ENCODE data around the gene SCCPDH. TPM values are rescaled to one million over a fixed set of nuclear protein-coding genes. Genes with fewer than 3 reads are reported as not detected.

Gene SCCPDH
- total and polyA plus RNA-seq, 9 of the 15 experiments (the other 6 are each of a cell fraction or from before 2014, with no cell fraction given) = 7.0 to 61.9 (median 38.3) TPM

DNA sequence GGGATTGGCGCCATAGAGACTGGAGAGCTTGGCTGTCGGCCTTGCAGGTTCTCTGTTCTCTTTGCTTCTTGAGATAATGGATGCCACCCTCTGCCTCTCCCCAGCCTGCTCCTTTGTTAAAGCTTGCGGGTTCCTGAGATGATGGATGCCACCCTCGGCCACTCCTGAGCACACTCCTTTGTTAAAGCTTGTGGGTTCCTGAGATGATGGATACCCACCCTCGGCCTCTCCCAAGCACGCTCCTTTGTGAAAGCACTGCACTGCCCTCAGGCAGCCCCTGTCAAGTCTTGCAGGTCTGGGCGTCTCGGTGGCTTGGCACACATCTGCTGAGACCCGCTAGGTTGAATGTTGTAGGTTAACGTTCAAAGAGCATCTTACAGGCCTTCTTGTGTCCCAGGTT is 76.5 kb downstream of the SCCPDH start (continued):
- TF ChIP-seq ELF4 (CRISPR knock-in tag; IDR thresholded peaks at IDR 0.05) (no peak), FOXO4 (CRISPR knock-in tag; IDR thresholded peaks at IDR 0.05) (no peak), ATF7 (IDR thresholded peaks at IDR 0.05) (no peak), SMARCC2 (IDR thresholded peaks at IDR 0.05; ENCODE audit: low read depth) (no peak)

- no peak overlapping the region for H3K27ac ChIP-seq (ENCODE audit: extremely low read depth, low read depth, low read length)
- WGBS (ENCODE audit: insufficient coverage, low coverage, missing lambda C conversion rate) = 5% methylated on average over 11 of the region's 11 CpGs
- TF ChIP-seq, protein P1, sequence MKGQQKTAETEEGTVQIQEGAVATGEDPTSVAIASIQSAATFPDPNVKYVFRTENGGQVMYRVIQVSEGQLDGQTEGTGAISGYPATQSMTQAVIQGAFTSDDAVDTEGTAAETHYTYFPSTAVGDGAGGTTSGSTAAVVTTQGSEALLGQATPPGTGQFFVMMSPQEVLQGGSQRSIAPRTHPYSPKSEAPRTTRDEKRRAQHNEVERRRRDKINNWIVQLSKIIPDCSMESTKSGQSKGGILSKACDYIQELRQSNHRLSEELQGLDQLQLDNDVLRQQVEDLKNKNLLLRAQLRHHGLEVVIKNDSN (CRISPR knock-in tag; IDR thresholded peaks at IDR 0.05) = no peak
- TF ChIP-seq NFXL1 (CRISPR knock-in tag; IDR thresholded peaks at IDR 0.05) (no peak), CXXC5 (CRISPR knock-in tag; IDR thresholded peaks at IDR 0.05) (no peak), ATF1 (CRISPR knock-in tag; IDR thresholded peaks at IDR 0.05) (no peak), ATF1 (tag; IDR thresholded peaks at IDR 0.05) (no peak), NFE2 (IDR thresholded peaks at IDR 0.05; ENCODE audit: low read depth) (no peak), XRCC3 (IDR thresholded peaks at IDR 0.05) (no peak), KLF10 (CRISPR knock-in tag; IDR thresholded peaks at IDR 0.05) (no peak), GATAD2B (IDR thresholded peaks at IDR 0.05; ENCODE audit: borderline replicate concordance) (no peak), ZNF12 (CRISPR knock-in tag; IDR thresholded peaks at IDR 0.05) (no peak), SOX6 (IDR thresholded peaks at IDR 0.05) (no peak), ZNF239 (CRISPR knock-in tag; IDR thresholded peaks at IDR 0.05) (no peak), ERF (CRISPR knock-in tag; IDR thresholded peaks at IDR 0.05) (no peak), WHSC1 (IDR thresholded peaks at IDR 0.05; ENCODE audit: low read length) (no peak), TFAM (CRISPR knock-in tag; conservative IDR thresholded peaks at IDR 0.05) (no peak), ETV5 (CRISPR knock-in tag; IDR thresholded peaks at IDR 0.05; ENCODE audit: low read depth) (no peak), JUND (IDR thresholded peaks at IDR 0.05; ENCODE audit: borderline replicate concordance, low read depth, low read length) (no peak), JUND (tag; IDR thresholded peaks at IDR 0.05; ENCODE audit: borderline replicate concordance, low read depth, low read length) (no peak), ZNF584 (CRISPR knock-in tag; IDR thresholded peaks at IDR 0.05; ENCODE audit: low read depth) (no peak), SIRT6 (IDR thresholded peaks at IDR 0.05; ENCODE audit: low read depth, low read length) (no peak)
Measured at GRCh38 chr1:246801241-246802020, 77.2 kb downstream of the SCCPDH start.

More at GRCh38 chr1:246801241-246802020, 77.2 kb downstream of the SCCPDH start:
- Histone ChIP-seq H3K4me1 (replicated peaks in 1 of 2; ENCODE audit: control insufficient read depth in 2 of 2, insufficient read depth in 2 of 2, low read length in 2 of 2) (peaks cover 0 to 7% of the 10 kb centered on the region in 2 experiments; a peak in 2 of 5 replicates), H3K9ac (ENCODE audit: insufficient read depth in 1 of 2, low read depth in 2 of 2, low read length in 2 of 2) (no peak overlapping the region), H2AFZ (ENCODE audit: low read depth, low read length) (no peak overlapping the region), H3K9me3 (replicated peaks; ENCODE audit: control insufficient read depth, insufficient read depth, low read depth, low read length) (no peaks in the 10 kb centered on the region), H3K36me3 (ENCODE audit: control insufficient read depth, insufficient read depth, low read length) (no peaks in the 10 kb centered on the region), H4K20me1 (replicated peaks; ENCODE audit: control insufficient read depth, insufficient read depth, low read length) (no peaks in the 10 kb centered on the region), H3K9me1 (ENCODE audit: control insufficient read depth, insufficient read depth, low read length) (no peaks in the 10 kb centered on the region), H3K27me3 (ENCODE audit: control insufficient read depth in 2 of 2, insufficient read depth in 2 of 2, low read length in 2 of 2) (peaks cover 33 to 60% of the 10 kb centered on the region in 2 experiments; a peak in 4 of 5 replicates), H3K4me2 (ENCODE audit: insufficient read depth, low read length) (no peak overlapping the region), H3K79me2 (ENCODE audit: control insufficient read depth, insufficient read depth, low read length) (no peaks in the 10 kb centered on the region), H3K4me3 (no peak overlapping the region)
- ChIA-PET POLR2A (interaction anchor here (0.6 to 0.7 kb wide), 2 partner anchors 249 to 302 kb away, joined by 3 read pairs; partner anchors contain the start of gene ZNF669), CTCF (ENCODE audit: low intra/inter-chr PET ratio) (no interaction called here)
- intact Hi-C loops (cut with micrococcal nuclease) (no loop called here), in situ Hi-C loops (cut with MboI) (no loop called here)
- ATAC-seq (no peak), DNase-seq (ENCODE audit: extremely low read depth in 1 of 4, low spot score in 3 of 4) (no peak), FAIRE-seq (peak; percentile 65)
- BruUV-seq (replicated peaks) = no TSS peak
